ENCODE measurements around the gene LEMD2. TPM values are rescaled to one million over a fixed set of nuclear protein-coding genes. Genes with fewer than 3 reads are reported as not detected.

Gene LEMD2
- polyA plus RNA-seq, 1 of the 3 experiments (the other 2 are of a cell fraction): 56.5 TPM

DNA sequence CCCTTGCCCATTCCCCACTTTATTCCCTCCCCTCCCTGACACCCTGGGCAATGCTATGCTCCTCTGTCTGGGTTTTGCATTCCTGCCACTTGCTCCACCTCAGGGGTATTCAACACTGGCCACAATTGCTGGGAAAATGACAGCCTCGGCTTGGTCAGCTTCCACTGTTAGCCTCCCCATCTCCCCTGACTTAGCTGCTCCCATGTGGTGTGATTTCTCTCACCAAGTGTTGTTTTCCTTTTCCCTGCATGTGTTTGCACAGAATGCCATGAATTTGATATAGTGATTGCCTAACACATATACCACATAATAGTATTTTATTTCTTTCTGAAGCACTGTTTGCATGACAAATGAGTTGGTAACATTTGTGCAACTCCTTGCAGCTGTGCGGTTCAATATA lies 1.4 kb upstream of the LEMD2 start:
- CTCF ChIA-PET: no interaction called here
- H3K79me2 ChIP-seq (ENCODE audit: insufficient read depth): peaks cover 45% of the 10 kb centered on the region
- H3K27me3 ChIP-seq (ENCODE audit: insufficient read depth): no peaks in the 10 kb centered on the region
- peaks cover 25 to 38% of the 10 kb centered on the region in 2 experiments for H3K4me1 ChIP-seq (ENCODE audit: control insufficient read depth in 1 of 2, insufficient read depth in 2 of 2, low read depth in 1 of 2, low read length in 1 of 2)
- no peak overlapping the region for H3K4me3 ChIP-seq (ENCODE audit: low read depth in 2 of 2, low read length in 1 of 2)
- H2AFZ ChIP-seq (ENCODE audit: low read depth): no peak overlapping the region
- no peak overlapping the region for H3K27ac ChIP-seq (ENCODE audit: low read depth in 2 of 2, low read length in 1 of 2)
- TF ChIP-seq, protein P1, sequence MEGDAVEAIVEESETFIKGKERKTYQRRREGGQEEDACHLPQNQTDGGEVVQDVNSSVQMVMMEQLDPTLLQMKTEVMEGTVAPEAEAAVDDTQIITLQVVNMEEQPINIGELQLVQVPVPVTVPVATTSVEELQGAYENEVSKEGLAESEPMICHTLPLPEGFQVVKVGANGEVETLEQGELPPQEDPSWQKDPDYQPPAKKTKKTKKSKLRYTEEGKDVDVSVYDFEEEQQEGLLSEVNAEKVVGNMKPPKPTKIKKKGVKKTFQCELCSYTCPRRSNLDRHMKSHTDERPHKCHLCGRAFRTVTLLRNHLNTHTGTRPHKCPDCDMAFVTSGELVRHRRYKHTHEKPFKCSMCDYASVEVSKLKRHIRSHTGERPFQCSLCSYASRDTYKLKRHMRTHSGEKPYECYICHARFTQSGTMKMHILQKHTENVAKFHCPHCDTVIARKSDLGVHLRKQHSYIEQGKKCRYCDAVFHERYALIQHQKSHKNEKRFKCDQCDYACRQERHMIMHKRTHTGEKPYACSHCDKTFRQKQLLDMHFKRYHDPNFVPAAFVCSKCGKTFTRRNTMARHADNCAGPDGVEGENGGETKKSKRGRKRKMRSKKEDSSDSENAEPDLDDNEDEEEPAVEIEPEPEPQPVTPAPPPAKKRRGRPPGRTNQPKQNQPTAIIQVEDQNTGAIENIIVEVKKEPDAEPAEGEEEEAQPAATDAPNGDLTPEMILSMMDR (IDR thresholded peaks at IDR 0.05): no peak
- TF ChIP-seq POLR2AphosphoS5 (IDR thresholded peaks at IDR 0.05; ENCODE audit: low read depth, low read length) (no peak), RCOR1 (IDR thresholded peaks at IDR 0.05; ENCODE audit: low read length) (no peak), SMC3 (IDR thresholded peaks at IDR 0.05; ENCODE audit: low read depth, low read length) (no peak), TAF1 (IDR thresholded peaks at IDR 0.05; ENCODE audit: borderline replicate concordance, low read depth, low read length) (no peak), EZH2phosphoT487 (IDR thresholded peaks at IDR 0.05; ENCODE audit: borderline replicate concordance, low read depth) (no peak), FOXM1 (IDR thresholded peaks at IDR 0.05; ENCODE audit: low read depth) (no peak), FOXJ3 (CRISPR knock-in tag; IDR thresholded peaks at IDR 0.05) (no peak), CHD2 (IDR thresholded peaks at IDR 0.05; ENCODE audit: low read length, partially characterized antibody) (no peak), TCF12 (IDR thresholded peaks at IDR 0.05) (no peak), NFIC (IDR thresholded peaks at IDR 0.05; ENCODE audit: borderline replicate concordance) (no peak), TEAD4 (IDR thresholded peaks at IDR 0.05; ENCODE audit: borderline replicate concordance, insufficient read depth) (no peak), NRF1 (IDR thresholded peaks at IDR 0.05; ENCODE audit: low read depth, low read length) (no peak)
- TF ChIP-seq, protein P2, sequence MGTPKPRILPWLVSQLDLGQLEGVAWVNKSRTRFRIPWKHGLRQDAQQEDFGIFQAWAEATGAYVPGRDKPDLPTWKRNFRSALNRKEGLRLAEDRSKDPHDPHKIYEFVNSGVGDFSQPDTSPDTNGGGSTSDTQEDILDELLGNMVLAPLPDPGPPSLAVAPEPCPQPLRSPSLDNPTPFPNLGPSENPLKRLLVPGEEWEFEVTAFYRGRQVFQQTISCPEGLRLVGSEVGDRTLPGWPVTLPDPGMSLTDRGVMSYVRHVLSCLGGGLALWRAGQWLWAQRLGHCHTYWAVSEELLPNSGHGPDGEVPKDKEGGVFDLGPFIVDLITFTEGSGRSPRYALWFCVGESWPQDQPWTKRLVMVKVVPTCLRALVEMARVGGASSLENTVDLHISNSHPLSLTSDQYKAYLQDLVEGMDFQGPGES (IDR thresholded peaks at IDR 0.05; ENCODE audit: low read depth, low read length): no peak
- TF ChIP-seq, protein P3, sequence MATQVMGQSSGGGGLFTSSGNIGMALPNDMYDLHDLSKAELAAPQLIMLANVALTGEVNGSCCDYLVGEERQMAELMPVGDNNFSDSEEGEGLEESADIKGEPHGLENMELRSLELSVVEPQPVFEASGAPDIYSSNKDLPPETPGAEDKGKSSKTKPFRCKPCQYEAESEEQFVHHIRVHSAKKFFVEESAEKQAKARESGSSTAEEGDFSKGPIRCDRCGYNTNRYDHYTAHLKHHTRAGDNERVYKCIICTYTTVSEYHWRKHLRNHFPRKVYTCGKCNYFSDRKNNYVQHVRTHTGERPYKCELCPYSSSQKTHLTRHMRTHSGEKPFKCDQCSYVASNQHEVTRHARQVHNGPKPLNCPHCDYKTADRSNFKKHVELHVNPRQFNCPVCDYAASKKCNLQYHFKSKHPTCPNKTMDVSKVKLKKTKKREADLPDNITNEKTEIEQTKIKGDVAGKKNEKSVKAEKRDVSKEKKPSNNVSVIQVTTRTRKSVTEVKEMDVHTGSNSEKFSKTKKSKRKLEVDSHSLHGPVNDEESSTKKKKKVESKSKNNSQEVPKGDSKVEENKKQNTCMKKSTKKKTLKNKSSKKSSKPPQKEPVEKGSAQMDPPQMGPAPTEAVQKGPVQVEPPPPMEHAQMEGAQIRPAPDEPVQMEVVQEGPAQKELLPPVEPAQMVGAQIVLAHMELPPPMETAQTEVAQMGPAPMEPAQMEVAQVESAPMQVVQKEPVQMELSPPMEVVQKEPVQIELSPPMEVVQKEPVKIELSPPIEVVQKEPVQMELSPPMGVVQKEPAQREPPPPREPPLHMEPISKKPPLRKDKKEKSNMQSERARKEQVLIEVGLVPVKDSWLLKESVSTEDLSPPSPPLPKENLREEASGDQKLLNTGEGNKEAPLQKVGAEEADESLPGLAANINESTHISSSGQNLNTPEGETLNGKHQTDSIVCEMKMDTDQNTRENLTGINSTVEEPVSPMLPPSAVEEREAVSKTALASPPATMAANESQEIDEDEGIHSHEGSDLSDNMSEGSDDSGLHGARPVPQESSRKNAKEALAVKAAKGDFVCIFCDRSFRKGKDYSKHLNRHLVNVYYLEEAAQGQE (IDR thresholded peaks at IDR 0.05; ENCODE audit: low read depth, low read length): no peak
- TF ChIP-seq, protein P4, sequence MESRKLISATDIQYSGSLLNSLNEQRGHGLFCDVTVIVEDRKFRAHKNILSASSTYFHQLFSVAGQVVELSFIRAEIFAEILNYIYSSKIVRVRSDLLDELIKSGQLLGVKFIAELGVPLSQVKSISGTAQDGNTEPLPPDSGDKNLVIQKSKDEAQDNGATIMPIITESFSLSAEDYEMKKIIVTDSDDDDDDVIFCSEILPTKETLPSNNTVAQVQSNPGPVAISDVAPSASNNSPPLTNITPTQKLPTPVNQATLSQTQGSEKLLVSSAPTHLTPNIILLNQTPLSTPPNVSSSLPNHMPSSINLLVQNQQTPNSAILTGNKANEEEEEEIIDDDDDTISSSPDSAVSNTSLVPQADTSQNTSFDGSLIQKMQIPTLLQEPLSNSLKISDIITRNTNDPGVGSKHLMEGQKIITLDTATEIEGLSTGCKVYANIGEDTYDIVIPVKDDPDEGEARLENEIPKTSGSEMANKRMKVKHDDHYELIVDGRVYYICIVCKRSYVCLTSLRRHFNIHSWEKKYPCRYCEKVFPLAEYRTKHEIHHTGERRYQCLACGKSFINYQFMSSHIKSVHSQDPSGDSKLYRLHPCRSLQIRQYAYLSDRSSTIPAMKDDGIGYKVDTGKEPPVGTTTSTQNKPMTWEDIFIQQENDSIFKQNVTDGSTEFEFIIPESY (IDR thresholded peaks at IDR 0.05; ENCODE audit: borderline replicate concordance, low read depth): no peak
- TF ChIP-seq, protein P5, sequence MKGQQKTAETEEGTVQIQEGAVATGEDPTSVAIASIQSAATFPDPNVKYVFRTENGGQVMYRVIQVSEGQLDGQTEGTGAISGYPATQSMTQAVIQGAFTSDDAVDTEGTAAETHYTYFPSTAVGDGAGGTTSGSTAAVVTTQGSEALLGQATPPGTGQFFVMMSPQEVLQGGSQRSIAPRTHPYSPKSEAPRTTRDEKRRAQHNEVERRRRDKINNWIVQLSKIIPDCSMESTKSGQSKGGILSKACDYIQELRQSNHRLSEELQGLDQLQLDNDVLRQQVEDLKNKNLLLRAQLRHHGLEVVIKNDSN (IDR thresholded peaks at IDR 0.05; ENCODE audit: borderline replicate concordance, low read depth): no peak
- H3K9ac ChIP-seq: no peak overlapping the region
- no peaks in the 10 kb centered on the region for H3K9me2 ChIP-seq
- DNase-seq: no peak
- peaks cover 11 to 13% of the 10 kb centered on the region in 2 experiments for H3K36me3 ChIP-seq (replicated peaks in 1 of 2; ENCODE audit: control insufficient read depth in 1 of 2, insufficient read depth in 2 of 2, low read length in 1 of 2)
- peaks cover 22% of the 10 kb centered on the region for H4K20me1 ChIP-seq (ENCODE audit: insufficient read depth)
- no peak overlapping the region for H3K4me2 ChIP-seq
- POLR2A ChIA-PET: no interaction called here
- H3K9me3 ChIP-seq: no peaks in the 10 kb centered on the region
- H3F3A ChIP-seq (replicated peaks; ENCODE audit: insufficient read depth): peaks cover 10% of the 10 kb centered on the region
- WGBS (ENCODE audit: low lambda C conversion rate): 98% methylated on average over 2 of the region's 2 CpGs
